HG02870 (cell line): ENCODE measurements around the gene PFKFB4.
A peak's percentile ranks its signal among the peaks of the same experiment; 100 is the strongest.

ENCODE experiments used
- ATAC-seq: cut with Tn5 transposase; IDR thresholded peaks from one replicate; pipeline ENCODE4 v1.9.1; 2021; ENCODE audit warnings: mild to moderate bottlenecking, moderate library complexity; ENCODE audit not compliant: unreplicated experiment

Gene PFKFB4

DNA sequence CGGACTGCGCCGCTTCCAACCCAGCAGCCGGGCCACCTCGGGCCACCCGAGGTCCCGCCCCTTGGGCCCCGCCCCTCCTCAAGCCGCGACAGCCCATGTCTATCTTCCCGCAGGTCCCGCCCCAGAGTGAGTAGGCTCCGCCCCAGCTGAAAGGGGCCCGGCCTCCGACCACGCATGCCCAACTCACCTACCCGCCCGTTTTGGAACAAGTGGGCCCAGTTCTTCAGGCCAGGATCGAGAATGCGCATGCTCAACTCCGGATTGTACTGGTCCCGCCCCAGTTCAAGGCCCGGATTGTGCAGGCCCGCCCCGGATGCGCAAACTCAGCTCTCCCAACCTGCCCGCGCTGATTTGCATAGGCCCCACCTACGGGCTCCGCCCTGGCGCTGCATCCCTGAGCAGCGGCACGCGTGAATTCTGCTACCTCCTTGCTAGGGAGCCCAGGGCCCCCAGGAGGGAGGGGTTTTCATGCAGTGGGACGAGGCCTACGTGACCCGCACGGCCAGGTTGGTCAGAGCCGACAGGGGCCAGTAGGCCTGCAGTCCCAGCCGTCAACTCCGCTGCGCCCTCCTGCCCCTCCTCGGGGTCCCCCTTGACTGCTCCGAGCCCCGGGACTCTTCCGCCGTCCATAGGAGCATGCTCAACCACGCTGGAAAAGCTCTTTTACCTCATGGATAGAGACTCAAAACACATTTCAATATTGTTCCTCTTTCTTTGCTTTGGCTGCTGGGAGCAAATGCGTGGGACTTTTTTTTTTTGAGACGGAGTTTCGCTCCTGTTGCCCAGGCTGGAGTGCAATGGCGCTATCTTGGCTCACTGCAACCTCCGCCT lies at the start of gene PFKFB4:
PFKFB4 (minus strand) TSS at position 8 of the 831 bp plus-strand sequence. CDS start 26 bp downstream, outside the sequence.
- peak; percentile 82 for ATAC-seq

DNA sequence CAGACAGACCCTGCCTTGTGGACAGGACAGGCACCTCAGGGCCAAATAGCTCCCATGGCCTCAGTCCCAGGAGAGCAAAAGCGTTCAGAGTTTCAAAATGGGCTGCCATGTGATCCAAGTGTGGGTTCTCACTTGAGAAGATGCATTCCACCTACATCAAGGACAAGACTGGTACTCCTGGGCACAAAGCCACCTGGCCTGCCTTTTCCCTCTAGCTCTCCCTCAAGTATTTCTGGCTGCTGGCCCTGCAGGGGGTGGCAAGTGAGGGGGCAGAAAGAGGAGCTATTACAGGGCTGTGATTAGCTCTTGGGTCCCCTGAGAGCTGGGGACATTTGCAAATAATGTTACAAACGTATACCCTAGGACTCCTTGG lies 45.0 kb upstream of the PFKFB4 start:
- no peak for ATAC-seq

DNA sequence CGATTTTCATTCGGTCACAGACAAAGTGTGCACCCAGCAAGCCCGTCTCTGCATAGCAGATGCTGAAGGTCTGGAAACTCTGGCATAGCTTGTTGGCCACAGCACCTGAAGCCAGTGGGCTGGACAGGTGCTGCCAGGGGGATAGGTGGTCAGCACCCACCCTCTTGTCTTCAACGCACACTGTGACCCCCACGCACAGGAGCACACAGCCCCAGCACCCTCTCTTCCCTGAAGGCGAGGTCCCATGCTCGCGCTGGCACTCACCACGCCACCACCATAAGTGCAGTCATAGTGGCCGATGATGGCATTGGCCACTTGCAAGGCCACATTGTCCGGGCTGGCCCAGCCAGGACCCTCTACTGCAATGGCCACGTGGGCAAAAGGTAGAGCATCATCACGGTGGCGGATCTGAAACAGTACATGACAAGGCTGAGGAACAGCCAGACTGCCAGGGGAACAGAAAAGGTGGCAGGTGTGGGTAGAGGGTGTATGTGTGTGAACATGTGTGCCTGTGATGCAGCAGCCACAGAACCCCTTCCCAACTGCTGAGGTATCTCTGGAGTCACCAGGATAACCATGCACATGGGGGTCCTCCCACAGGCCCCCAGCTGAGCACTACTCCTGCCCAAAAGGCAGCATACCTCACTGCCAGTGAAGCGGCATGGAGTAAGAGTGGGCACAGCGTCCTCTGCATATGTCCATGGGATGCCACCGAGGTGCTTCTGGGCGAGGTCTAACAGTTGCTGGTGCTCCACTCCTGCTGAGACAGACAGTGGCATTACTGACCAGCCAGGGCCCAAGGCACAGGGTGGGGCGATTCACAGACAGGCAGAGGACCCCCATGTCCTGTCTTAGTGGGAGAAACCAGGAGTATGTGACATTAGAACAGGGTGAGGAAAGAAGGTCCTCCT lies 44.4 kb upstream of the PFKFB4 start:
- no peak for ATAC-seq

DNA sequence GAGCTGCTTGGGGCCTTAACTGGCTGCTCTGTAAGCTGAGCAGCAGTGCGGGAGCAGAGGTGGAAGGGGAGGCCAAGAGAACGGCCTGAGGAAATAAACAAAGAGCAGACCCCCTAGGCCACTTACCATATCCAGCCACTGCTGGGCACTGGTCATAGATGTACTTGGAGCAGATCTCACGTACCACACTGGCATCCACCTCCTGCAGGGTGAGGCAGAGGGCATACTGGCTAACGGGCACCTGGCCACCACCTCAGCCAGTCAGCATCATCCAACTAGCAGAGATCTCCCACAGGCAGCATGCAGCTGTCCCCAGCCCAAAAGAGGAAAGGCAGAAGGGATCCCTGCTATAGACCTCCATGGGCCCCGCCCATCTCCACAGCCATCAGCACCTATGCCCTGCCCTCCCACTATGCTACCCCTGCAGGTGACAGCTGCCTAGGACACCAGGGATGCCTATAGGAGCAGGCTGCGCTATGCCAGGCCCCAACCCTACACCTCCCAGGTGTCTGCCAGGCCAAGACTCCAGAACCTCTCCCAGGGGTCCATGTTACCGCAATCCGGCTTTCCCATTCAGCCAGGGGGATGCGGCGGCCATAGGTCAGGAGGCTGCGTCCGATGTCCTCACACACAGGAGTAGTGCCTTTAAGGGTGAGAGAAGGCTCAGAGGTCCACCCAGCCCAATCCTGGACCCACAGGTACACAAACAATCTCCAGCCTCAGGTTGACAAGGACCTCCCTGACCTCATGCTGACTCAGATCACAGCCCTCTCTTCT lies 43.1 kb upstream of the PFKFB4 start:
- ATAC-seq, result no peak

DNA sequence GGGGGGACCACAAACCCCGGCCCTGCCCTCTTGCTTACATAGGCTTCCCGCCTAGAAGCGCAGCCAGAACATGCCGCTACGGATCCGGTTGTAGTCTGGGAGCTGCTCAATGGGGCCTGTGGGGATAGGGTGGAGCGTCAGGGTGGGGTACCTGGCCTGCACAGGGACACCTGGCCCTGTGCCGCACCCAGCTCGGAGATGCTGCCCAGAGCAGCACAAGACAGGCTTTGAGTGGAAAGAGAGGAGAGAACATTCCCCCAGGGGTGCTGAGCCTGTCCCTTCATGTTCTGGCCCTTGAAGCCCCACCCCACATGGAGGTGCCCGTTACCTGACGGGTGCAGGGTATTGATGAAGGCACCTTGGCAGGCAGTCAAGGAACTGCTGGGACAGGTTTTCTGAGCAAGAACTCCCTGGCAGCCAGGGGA lies 42.5 kb upstream of the PFKFB4 start:
- ATAC-seq, result no peak

DNA sequence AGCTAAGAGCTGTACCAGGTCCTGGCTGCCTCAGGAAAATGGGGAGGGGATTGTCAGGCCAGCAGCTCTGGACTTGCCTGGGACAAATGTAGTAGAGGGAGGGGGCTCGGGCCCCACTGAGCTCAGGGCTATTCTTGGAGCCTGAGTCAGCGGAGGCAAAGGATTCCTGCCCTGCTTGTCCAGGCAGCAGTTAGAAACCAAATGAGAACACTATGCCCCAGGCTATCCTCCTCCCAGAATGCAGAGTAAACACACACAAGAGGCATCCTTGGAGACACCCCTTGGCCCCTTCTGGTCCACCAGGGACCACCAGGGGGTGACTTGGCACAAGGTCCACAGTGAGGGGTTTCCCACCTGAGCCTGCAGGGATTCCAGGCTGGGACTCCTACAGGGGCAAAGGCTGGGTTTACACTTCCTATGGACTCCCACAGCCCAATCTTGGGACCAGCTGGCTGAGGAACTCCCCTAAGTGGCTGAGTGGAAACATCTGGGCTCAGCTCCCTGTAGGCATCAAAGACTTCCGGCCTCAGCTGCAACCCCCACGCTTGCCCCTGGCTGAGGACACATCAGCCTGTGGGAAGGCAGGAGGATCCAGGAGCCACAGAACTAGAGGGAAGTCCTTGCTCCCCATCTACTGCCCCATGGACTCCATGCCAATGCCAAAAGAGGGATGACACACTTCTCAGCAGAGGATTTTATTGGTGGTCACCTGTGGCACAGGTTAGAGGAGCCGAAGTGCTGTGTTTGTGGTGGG lies 41.9 kb upstream of the PFKFB4 start:
- no peak for ATAC-seq

DNA sequence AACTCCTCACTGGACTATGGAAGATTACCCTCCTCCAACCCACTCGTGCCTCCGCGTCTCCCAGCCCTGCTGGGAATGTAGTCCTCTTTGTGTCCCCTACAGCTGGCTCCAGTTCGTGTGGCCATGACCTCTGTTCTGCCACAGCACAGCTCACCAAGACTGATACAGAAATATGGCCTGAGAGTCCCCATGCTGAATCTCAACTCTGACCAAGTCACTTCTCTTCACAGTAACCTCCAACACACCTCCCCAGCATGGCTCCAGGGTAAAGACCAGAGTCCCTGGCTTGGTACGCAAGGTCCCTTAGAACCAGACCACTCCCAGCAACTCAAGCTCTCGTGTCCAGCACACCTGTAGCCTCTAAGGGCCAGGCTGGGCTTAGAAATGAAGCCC lies 40.8 kb upstream of the PFKFB4 start:
- no peak for ATAC-seq

DNA sequence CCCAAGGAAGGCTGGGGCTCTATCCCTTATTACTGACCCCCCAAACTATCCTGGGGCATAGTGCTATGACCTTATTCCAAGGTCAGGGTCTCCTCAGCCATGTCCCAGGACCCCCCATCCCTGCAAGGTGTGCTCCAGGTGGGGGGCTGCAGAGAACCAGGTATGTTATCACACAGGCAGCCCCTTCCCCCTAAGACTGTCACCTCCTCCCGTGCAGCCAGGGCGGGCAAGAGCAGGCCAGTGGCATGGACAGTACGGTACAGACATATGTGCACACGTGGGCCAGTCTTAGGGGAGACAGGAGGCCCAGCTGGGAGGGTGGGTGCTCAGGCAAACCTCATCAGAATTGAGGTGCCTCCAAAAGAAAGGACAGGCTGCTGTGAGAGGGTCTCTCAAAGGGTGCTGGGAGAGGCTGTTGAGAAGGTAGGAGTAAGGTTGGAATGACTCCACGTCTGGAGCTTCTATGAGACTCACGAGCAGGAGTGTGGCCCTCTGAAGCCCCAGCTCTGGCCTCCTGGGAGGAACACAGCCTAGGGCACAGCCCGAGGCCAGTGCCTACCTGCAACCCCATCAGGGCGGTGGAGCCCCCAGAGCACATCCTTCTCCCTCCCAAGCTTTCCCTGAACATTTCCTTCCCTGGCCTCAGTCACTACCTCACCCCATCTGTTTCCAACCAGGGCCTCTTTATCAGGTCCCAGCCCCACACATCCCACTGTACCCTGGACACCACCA lies 40.2 kb upstream of the PFKFB4 start:
- no peak for ATAC-seq

DNA sequence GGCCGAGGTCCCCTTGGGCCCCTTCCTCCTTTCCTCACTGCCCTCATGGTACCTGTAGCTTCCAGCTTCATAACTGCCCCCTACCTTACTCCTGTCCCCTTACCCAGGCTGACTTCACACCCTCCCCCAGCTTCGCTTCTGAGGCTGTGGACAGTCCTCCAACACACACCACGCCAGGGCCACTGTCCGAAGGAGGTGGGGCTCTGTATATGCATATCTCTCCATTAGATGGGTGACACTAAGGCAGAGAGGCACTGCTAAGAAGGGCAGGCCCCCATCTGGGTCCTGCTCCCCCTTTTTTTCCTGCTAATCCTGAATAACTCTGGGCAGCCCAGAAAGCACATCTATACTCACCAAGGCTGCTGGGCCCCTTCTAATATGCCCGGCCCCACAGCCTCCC lies 39.6 kb upstream of the PFKFB4 start:
- no peak for ATAC-seq

DNA sequence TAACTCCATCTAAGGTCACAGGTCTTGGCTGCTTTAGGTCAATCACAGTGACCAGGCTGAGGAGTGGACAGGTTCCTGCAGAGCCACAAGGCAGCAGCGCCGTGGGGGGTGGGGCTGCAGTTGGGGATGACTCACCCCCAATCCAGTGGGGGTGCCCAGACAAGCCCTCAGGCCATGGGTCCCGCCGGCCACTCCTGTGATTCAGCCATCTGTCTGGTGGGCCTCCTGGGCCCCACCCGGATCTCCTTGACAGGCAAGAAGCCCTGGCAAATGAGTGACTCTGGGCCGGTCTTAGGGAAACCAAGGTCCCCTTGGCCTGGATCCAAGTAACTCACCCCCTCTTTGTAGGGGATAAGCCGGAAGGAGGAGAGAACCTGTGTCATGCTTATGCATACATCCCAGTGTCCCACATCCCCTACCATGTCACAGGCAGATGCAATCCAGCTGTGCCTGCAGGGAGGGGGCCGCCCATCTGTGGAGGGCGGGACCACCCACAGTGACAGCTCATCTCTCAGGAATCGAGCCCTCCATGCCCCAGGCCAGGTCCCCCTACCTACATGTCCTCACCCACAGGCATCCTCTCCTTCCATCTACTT lies 39.0 kb upstream of the PFKFB4 start:
- no peak for ATAC-seq

DNA sequence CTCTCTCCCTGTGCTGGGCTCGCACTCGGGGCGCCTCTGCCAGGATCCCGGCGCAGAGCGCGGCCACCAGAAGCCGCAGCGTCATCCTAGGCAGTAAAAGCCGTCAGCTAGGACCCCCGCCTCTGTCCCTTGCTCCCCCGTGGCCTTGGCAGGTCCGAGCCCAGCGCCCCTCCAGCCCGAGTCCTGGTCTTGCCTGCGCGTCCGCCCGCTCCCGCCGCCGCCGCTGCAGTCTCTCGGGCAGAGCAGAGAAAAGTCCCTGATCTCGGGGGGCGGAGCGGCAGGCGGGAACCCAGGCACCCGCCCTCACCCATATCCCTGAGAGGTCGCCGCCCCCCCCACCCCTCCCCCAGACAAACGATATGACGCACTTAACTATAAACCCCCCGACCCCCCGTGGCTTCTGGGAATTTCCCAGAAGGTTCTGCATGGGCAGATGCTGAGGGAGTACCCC lies 38.5 kb upstream of the PFKFB4 start, which contains the start of gene COL7A1:
COL7A1 (minus strand) TSS at position 255 of the 451 bp plus-strand sequence; CDS start at position 85, 170 bp downstream.
- no peak for ATAC-seq

DNA sequence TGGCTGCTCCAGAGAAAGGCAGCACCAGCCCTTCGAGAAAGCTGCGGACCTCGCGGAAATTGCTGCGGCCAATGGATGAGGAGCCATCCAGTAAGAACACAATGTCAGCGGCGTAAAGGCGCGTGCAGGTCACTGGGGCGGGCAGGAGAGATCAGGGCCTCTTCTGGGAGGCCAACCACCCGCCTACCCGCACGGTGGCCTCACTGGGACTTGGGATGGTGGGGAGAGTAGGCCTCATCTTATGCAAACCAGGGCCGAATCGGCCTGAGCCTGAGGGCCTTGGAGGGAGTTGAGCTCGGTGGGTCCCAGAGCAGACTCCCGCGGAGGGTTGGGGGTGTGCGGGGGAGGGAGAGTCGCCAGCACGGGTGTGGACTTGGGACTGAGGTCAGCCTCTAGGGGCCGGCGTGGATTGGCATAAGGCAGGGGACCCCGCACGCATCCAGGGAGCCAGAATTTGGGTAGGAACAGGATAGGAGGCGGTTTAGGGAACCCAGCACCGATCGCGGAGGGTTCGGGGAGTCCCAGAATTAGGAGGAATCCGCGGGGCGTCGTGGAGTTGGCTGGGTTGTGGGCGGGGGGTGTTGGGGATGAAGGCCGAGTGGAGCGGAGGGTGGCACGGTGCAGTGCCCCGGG lies 37.9 kb upstream of the PFKFB4 start:
- no peak for ATAC-seq

DNA sequence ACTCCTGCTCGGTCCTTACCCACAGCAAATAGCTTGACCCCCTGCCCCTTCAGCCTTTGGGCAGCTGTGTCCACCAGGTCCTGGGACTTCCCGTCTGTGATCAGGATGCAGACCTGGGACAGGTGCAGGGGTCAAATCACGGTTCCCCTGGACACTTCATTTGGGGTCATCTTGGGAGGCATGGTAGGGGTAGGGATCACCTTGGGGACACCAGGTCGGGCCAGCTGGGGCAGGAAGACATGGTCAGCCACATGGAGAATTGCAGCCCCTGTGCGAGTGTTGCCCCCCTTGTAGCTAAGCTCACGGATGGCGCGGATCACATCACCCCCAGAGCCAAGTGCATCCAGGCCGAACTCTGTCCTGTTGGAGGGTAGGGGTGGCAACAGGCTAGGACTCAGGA lies 36.7 kb upstream of the PFKFB4 start:
- ATAC-seq, result no peak

DNA sequence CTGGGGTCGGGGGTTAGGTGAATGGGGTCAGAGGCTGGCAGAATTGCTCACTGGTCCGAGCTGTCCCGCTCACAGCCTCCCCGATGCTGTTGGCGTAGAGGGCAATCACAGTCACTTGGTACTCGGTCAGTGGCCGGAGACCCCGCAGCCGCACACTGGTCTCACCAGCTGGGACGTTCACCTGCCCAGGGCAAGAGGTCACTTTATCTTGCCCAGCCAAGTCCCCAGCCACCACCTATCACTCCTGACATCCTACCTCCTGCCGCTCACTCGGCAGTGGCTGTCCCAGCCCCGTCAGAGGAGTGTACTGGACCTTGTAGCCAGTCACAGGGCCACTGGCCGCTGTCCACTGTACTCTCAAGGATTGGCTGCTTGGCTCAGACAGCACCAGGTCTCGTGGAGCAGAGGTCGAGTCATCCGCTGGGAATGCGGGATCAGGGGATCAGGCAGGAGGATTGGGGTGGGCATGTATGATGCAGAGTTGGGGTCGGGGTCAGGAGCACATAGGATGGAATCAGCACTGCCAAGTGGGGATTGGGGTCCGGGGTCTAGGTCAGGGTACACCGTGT lies 36.0 kb upstream of the PFKFB4 start:
- ATAC-seq, result no peak

DNA sequence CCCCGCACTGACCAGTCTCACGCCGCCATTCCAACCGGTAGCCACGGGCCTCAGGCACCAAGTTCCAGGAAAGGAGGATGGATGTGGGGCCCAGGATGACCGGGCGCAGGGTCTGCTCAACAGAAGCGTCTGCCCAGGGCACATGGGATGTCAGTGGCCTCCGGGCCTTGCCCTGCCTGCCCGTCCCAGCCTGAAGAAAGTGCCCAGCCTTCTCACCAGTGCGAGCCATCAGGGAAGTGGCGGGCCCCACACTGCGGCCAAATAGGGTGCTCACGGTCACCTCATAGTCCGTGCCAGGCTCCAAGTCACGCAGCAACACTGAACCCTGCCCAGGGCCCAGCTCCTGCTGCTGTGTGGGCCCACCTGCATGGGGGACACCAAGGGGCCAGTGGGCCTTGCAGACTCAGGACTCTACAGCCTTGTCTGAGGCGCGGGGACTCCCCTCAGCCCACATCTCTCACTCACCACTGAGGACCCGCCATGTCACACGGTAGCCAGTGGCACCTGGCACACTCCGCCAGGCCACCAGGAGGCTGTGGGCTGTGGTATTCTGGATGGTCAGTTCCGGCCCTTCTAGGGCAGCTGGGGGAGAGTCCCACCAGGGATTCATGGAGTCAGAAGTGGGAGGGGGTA lies 35.4 kb upstream of the PFKFB4 start:
- no peak for ATAC-seq

DNA sequence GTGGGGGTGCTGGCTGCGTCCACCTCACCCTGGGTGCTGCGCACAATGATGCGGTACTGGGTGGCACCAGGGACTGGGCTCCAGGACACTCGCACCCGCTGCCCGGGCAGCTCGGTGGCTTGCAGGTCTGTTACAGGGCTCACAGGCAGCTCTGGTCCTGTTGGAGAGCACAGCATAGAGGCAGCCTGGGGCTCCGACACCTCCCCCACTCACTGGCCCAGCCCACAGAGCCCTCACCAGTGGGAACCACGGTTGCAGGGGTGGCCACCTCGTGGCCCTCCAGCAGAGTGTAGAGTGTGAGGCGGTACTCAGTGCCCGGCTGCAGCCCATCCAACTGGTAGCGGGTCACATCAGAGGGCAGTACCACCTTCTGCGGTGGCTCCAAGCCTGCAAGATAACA lies 34.8 kb upstream of the PFKFB4 start:
- no peak for ATAC-seq

DNA sequence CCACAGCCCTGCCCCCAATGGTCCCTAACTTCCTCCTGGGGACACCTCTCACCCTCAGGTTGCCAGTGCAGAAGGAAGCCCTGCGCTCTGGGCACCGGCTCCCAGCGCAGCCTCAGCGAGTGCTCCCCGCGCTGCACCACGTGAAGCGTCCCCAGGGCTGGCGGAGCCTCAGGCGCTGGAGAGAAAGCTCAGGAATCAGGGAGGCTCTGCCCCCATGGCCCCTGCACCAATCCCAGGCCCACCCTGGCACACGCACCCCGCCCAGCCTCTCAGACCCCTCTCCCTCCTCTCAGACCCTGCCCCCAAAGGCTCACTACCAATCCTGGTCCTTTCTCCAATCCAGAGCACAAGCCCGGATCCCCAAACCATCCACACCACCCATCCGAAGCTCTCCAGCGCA lies 31.6 kb upstream of the PFKFB4 start:
- ATAC-seq, result no peak

DNA sequence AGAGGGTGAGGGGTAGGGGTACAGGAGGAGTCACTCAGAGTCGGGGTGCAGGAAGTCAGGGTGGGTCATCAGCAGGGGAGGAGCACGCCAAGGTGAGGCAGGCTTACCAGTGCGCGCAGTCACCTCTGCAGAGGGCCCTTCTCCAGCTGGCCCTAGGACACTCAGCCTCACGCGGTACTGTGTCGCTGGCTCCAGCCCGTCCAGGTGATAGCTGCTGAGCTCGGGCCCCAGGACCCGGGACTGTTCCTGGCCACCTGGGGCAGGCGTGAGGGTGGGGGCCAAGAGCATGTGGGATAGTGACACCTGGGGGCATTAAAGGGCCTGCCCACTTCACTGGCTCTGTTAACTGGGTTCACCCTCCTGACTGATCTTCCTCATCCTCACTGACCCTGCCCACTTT lies 31.1 kb upstream of the PFKFB4 start:
- ATAC-seq, result no peak
